HEK293 (cell line): ENCODE measurements around the gene CLEC16A.
A peak's percentile ranks its signal among the peaks of the same experiment; 100 is the strongest.

Source experiments
- CTCF ChIA-PET: fragments of 350-600 bp; formaldehyde crosslinking; extraction: SDS; loops from one replicate; lab custom pipeline; 2021; ENCODE audit warnings: antibody characterized with exemption; lab: Yijun Ruan, JAX
- POLR2A ChIA-PET: fragments of 300-600 bp; formaldehyde crosslinking; extraction: SDS; loops from one replicate; lab custom pipeline; 2020; ENCODE audit warnings: antibody characterized with exemption, inconsistent platforms; lab: Yijun Ruan, JAX
- H3K27ac ChIP-seq: fragments of 200-500 bp; sonication (Bioruptor generic); 2 replicates; pipeline ENCODE4 v1.5.1; 2014; ENCODE audit warnings: low read depth, low read length, control low read depth, inconsistent platforms; ENCODE audit errors: extremely low read depth
- H3K36me3 ChIP-seq, 2 experiments: fragments of 200-500 bp in 1 of 2; sonication (Bioruptor generic) in 1 of 2; 1 replicate in 1 of 2; 2 replicates in 1 of 2; pipeline ENCODE4 v1.5.1; 2014 to 2017; ENCODE audit warnings: inconsistent platforms in 2 of 2, low read length in 2 of 2; ENCODE audit not compliant: control insufficient read depth in 2 of 2, insufficient read depth in 1 of 2
- H3K4me1 ChIP-seq: fragments of 200-500 bp; sonication (Bioruptor generic); 2 replicates; pipeline ENCODE4 v1.5.1; 2014; ENCODE audit warnings: mild to moderate bottlenecking, low read length, inconsistent platforms; ENCODE audit not compliant: control insufficient read depth, insufficient read depth
- H3K4me3 ChIP-seq: 2 replicates; pipeline ENCODE4 v1.5.1; 2011; ENCODE audit warnings: low read depth, mild to moderate bottlenecking, control low read depth, low read length, moderate library complexity
- H3K9me3 ChIP-seq: fragments of 200-500 bp; sonication (Bioruptor generic); 2 replicates; pipeline ENCODE4 v1.5.1; 2014; ENCODE audit warnings: low read depth, low read length, inconsistent platforms; ENCODE audit not compliant: control insufficient read depth, insufficient read depth
- FEZF1 ChIP-seq: fragments of 450-650 bp; formaldehyde crosslinking; IDR thresholded peaks from 2 replicates; pipeline ENCODE4 v1.5.1; 2016; ENCODE audit warnings: missing biosample characterization, missing genetic modification characterization
- GLIS2 ChIP-seq: fragments of 450-650 bp; formaldehyde crosslinking; IDR thresholded peaks from 2 replicates; pipeline ENCODE4 v1.5.1; 2016; ENCODE audit warnings: missing biosample characterization, missing genetic modification characterization
- KLF7 ChIP-seq: fragments of 450-650 bp; formaldehyde crosslinking; IDR thresholded peaks from 2 replicates; pipeline ENCODE4 v1.5.1; 2016; ENCODE audit warnings: missing biosample characterization, missing genetic modification characterization, borderline replicate concordance
- KLF8 ChIP-seq: fragments of 450-650 bp; formaldehyde crosslinking; IDR thresholded peaks from 2 replicates; pipeline ENCODE4 v1.5.1; 2016; ENCODE audit warnings: missing biosample characterization, missing genetic modification characterization
- ZBTB8A ChIP-seq: fragments of 450-650 bp; formaldehyde crosslinking; IDR thresholded peaks from 2 replicates; pipeline ENCODE4 v1.5.1; 2016; ENCODE audit warnings: missing biosample characterization, missing genetic modification characterization
- ZNF112 ChIP-seq: fragments of 450-650 bp; formaldehyde crosslinking; IDR thresholded peaks from 2 replicates; pipeline ENCODE4 v1.5.0; 2017; ENCODE audit warnings: missing biosample characterization, missing genetic modification characterization
- ZNF311 ChIP-seq: fragments of 450-650 bp; formaldehyde crosslinking; IDR thresholded peaks from 2 replicates; pipeline ENCODE4 v1.5.1; 2017; ENCODE audit warnings: missing biosample characterization, missing genetic modification characterization, borderline replicate concordance
- ZNF558 ChIP-seq: fragments of 450-650 bp; formaldehyde crosslinking; IDR thresholded peaks from 2 replicates; pipeline ENCODE4 v1.5.1; 2016; ENCODE audit warnings: missing biosample characterization, missing genetic modification characterization
- ZNF654 ChIP-seq: fragments of 450-650 bp; formaldehyde crosslinking; IDR thresholded peaks from 2 replicates; pipeline ENCODE4 v1.5.1; 2016; ENCODE audit warnings: low read depth, missing biosample characterization, missing genetic modification characterization
- ZNF707 ChIP-seq: fragments of 450-650 bp; formaldehyde crosslinking; IDR thresholded peaks from 2 replicates; pipeline ENCODE4 v1.5.1; 2016; ENCODE audit warnings: missing biosample characterization, missing genetic modification characterization
- TF ChIP-seq, protein P1 (sequence below): fragments of 450-650 bp; formaldehyde crosslinking; IDR thresholded peaks from 2 replicates; pipeline ENCODE4 v1.5.1; 2016; ENCODE audit warnings: missing biosample characterization, missing genetic modification characterization
- TF ChIP-seq, protein P2 (sequence below): fragments of 450-650 bp; formaldehyde crosslinking; IDR thresholded peaks from 2 replicates; pipeline ENCODE4 v1.5.1; 2016; ENCODE audit warnings: missing biosample characterization, missing genetic modification characterization
- TF ChIP-seq, protein P3 (sequence below): fragments of 450-650 bp; formaldehyde crosslinking; IDR thresholded peaks from 2 replicates; pipeline ENCODE4 v1.5.1; 2016; ENCODE audit warnings: missing biosample characterization, missing genetic modification characterization
- TF ChIP-seq, protein P4 (sequence below): fragments of 450-650 bp; formaldehyde crosslinking; IDR thresholded peaks from 2 replicates; pipeline ENCODE4 v1.5.0; 2017; ENCODE audit warnings: missing biosample characterization, missing genetic modification characterization, borderline replicate concordance
- TF ChIP-seq, protein P5 (sequence below): fragments of 450-650 bp; formaldehyde crosslinking; IDR thresholded peaks from 2 replicates; pipeline ENCODE4 v1.5.1; 2016; ENCODE audit warnings: missing biosample characterization, missing genetic modification characterization
- TF ChIP-seq, protein P6 (sequence below): fragments of 450-650 bp; formaldehyde crosslinking; IDR thresholded peaks from 2 replicates; pipeline ENCODE4 v1.5.1; 2017; ENCODE audit warnings: missing biosample characterization, missing genetic modification characterization

CLEC16A gene

DNA sequence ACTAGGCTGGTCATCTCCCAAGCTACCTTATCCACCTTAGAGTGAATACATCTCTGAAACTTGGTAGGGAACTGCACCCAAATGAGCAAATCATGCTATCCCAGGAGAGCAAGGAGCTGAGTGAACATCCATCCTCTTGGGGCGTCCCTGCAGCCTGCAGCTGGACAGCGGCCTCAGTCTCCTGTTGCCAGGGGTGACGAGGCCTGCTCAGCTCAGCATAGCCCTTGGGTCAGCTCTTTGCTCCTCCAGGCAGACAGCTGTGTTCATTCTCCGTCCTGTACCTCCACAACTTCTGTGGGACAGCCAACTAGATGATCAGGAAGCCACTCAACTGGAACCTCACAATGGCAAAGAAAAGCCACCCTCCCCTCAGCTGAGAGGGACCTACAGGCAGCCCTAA lies 199.8 kb downstream of the CLEC16A start:
- no peak overlapping the region for H3K4me3 ChIP-seq
- CTCF ChIA-PET: no interaction called here
- H3K36me3 ChIP-seq: no peaks in the 10 kb centered on the region
- no peaks in the 10 kb centered on the region for H3K4me1 ChIP-seq
- no peak overlapping the region for H3K27ac ChIP-seq
- POLR2A ChIA-PET: interaction anchor here (1.2 kb wide), 1 partner anchor 111 kb away, joined by 3 read pairs; no protein-coding TSS in a partner anchor
- H3K9me3 ChIP-seq: no peaks in the 10 kb centered on the region
- no peak for TF ChIP-seq GLIS2
- TF ChIP-seq, protein P1, sequence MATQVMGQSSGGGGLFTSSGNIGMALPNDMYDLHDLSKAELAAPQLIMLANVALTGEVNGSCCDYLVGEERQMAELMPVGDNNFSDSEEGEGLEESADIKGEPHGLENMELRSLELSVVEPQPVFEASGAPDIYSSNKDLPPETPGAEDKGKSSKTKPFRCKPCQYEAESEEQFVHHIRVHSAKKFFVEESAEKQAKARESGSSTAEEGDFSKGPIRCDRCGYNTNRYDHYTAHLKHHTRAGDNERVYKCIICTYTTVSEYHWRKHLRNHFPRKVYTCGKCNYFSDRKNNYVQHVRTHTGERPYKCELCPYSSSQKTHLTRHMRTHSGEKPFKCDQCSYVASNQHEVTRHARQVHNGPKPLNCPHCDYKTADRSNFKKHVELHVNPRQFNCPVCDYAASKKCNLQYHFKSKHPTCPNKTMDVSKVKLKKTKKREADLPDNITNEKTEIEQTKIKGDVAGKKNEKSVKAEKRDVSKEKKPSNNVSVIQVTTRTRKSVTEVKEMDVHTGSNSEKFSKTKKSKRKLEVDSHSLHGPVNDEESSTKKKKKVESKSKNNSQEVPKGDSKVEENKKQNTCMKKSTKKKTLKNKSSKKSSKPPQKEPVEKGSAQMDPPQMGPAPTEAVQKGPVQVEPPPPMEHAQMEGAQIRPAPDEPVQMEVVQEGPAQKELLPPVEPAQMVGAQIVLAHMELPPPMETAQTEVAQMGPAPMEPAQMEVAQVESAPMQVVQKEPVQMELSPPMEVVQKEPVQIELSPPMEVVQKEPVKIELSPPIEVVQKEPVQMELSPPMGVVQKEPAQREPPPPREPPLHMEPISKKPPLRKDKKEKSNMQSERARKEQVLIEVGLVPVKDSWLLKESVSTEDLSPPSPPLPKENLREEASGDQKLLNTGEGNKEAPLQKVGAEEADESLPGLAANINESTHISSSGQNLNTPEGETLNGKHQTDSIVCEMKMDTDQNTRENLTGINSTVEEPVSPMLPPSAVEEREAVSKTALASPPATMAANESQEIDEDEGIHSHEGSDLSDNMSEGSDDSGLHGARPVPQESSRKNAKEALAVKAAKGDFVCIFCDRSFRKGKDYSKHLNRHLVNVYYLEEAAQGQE (tag by site-specific recombination): peak; percentile 29; the same call in 1 of the 2 replicates

DNA sequence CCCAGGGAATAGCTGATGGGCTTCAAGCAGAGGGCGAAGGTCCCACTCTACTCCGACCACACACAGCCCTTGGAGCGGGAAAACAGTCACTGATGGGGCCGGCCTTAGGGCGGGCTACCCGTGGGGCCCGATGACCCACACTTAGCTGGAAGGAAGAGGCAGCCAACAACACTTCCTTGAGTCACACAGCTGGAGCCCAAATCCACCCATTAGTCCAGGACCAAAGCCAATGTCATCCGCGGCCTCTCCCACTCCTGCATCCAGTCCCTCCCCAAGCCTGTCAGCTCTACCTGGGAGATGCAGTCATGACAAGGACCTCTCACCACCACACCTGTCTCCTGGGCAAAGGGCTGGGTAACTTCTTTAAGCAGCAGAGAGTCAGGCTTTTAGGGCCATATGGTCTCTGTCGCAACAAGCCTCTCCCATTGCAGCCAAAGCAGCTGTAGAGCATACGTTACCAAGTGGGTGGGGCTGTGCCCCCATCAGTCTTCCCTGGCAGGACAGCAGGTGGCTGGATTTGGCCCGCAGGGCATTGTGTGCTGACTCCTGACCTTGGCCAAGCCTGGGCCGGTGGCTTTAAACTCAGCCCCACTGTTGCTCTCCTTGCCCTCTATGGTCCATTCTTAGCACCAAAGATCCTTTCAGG lies 200.9 kb downstream of the CLEC16A start:
- ChIA-PET CTCF (interaction anchor here (0.5 to 0.6 kb wide), 2 partner anchors 11 to 101 kb away, joined by 3 to 4 read pairs; no protein-coding TSS in a partner anchor), POLR2A (interaction anchor here (0.6 to 1.2 kb wide), 2 partner anchors 82 to 109 kb away, joined by 3 to 5 read pairs; no protein-coding TSS in a partner anchor)
- Histone ChIP-seq H3K9me3 (no peaks in the 10 kb centered on the region), H3K4me3 (no peak overlapping the region), H3K4me1 (no peaks in the 10 kb centered on the region), H3K36me3 (no peaks in the 10 kb centered on the region), H3K27ac (no peak overlapping the region)
- TF ChIP-seq KLF7 (tag by site-specific recombination): no peak
- no peak for TF ChIP-seq ZNF112 (tag by site-specific recombination)
- TF ChIP-seq ZNF558 (tag by site-specific recombination): no peak
- no peak for TF ChIP-seq ZNF311 (tag by site-specific recombination)
- TF ChIP-seq, protein P2, sequence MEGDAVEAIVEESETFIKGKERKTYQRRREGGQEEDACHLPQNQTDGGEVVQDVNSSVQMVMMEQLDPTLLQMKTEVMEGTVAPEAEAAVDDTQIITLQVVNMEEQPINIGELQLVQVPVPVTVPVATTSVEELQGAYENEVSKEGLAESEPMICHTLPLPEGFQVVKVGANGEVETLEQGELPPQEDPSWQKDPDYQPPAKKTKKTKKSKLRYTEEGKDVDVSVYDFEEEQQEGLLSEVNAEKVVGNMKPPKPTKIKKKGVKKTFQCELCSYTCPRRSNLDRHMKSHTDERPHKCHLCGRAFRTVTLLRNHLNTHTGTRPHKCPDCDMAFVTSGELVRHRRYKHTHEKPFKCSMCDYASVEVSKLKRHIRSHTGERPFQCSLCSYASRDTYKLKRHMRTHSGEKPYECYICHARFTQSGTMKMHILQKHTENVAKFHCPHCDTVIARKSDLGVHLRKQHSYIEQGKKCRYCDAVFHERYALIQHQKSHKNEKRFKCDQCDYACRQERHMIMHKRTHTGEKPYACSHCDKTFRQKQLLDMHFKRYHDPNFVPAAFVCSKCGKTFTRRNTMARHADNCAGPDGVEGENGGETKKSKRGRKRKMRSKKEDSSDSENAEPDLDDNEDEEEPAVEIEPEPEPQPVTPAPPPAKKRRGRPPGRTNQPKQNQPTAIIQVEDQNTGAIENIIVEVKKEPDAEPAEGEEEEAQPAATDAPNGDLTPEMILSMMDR (tag by site-specific recombination): no peak
- TF ChIP-seq, protein P3, sequence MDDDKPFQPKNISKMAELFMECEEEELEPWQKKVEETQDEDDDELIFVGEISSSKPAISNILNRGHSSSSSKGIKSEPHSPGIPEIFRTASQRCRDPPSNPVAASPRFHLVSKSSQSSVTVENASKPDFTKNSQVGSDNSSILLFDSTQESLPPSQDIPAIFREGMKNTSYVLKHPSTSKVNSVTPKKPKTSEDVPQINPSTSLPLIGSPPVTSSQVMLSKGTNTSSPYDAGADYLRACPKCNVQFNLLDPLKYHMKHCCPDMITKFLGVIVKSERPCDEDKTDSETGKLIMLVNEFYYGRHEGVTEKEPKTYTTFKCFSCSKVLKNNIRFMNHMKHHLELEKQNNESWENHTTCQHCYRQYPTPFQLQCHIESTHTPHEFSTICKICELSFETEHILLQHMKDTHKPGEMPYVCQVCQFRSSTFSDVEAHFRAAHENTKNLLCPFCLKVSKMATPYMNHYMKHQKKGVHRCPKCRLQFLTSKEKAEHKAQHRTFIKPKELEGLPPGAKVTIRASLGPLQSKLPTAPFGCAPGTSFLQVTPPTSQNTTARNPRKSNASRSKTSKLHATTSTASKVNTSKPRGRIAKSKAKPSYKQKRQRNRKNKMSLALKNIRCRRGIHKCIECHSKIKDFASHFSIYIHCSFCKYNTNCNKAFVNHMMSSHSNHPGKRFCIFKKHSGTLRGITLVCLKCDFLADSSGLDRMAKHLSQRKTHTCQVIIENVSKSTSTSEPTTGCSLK (tag by site-specific recombination): no peak
- no peak for TF ChIP-seq ZBTB8A (tag by site-specific recombination)

DNA sequence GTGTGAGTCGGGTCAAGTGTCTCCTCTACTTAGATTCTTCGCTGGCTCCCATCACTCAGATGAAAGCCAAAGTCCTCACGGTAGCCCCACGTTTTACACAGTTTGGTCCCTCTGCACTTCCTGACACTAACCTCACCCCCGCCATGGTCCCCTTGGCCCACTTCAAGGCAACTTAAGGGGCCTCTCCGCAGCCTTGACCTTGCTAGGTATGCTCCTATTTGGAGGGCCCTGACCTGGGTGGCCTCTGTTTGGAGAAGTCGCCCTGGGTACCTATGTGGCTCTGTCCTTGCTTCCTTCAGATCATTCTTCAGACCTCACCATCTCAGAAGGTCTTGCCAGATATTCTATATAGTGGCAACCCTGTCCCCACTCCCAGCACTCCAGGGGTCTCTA lies 201.5 kb downstream of the CLEC16A start:
- POLR2A ChIA-PET: interaction anchor here (0.6 kb wide), 1 partner anchor 81 kb away, joined by 5 read pairs; no protein-coding TSS in a partner anchor
- CTCF ChIA-PET: interaction anchor here (0.6 kb wide), 1 partner anchor 100 kb away, joined by 3 read pairs; no protein-coding TSS in a partner anchor
- no peak overlapping the region for H3K4me3 ChIP-seq
- TF ChIP-seq ZNF654 (tag by site-specific recombination) (no peak), FEZF1 (no peak), KLF8 (tag by site-specific recombination) (no peak), ZNF707 (tag by site-specific recombination) (no peak)
- TF ChIP-seq, protein P4, sequence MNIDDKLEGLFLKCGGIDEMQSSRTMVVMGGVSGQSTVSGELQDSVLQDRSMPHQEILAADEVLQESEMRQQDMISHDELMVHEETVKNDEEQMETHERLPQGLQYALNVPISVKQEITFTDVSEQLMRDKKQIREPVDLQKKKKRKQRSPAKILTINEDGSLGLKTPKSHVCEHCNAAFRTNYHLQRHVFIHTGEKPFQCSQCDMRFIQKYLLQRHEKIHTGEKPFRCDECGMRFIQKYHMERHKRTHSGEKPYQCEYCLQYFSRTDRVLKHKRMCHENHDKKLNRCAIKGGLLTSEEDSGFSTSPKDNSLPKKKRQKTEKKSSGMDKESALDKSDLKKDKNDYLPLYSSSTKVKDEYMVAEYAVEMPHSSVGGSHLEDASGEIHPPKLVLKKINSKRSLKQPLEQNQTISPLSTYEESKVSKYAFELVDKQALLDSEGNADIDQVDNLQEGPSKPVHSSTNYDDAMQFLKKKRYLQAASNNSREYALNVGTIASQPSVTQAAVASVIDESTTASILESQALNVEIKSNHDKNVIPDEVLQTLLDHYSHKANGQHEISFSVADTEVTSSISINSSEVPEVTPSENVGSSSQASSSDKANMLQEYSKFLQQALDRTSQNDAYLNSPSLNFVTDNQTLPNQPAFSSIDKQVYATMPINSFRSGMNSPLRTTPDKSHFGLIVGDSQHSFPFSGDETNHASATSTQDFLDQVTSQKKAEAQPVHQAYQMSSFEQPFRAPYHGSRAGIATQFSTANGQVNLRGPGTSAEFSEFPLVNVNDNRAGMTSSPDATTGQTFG (tag by site-specific recombination): no peak
- TF ChIP-seq, protein P5, sequence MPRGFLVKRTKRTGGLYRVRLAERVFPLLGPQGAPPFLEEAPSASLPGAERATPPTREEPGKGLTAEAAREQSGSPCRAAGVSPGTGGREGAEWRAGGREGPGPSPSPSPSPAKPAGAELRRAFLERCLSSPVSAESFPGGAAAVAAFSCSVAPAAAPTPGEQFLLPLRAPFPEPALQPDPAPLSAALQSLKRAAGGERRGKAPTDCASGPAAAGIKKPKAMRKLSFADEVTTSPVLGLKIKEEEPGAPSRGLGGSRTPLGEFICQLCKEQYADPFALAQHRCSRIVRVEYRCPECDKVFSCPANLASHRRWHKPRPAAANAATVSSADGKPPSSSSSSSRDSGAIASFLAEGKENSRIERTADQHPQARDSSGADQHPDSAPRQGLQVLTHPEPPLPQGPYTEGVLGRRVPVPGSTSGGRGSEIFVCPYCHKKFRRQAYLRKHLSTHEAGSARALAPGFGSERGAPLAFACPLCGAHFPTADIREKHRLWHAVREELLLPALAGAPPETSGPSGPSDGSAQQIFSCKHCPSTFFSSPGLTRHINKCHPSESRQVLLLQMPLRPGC (tag by site-specific recombination): no peak
- TF ChIP-seq, protein P6, sequence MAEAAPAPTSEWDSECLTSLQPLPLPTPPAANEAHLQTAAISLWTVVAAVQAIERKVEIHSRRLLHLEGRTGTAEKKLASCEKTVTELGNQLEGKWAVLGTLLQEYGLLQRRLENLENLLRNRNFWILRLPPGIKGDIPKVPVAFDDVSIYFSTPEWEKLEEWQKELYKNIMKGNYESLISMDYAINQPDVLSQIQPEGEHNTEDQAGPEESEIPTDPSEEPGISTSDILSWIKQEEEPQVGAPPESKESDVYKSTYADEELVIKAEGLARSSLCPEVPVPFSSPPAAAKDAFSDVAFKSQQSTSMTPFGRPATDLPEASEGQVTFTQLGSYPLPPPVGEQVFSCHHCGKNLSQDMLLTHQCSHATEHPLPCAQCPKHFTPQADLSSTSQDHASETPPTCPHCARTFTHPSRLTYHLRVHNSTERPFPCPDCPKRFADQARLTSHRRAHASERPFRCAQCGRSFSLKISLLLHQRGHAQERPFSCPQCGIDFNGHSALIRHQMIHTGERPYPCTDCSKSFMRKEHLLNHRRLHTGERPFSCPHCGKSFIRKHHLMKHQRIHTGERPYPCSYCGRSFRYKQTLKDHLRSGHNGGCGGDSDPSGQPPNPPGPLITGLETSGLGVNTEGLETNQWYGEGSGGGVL (tag by site-specific recombination): no peak

More for the DNA sequence above, 201.5 kb downstream of the CLEC16A start:
- Histone ChIP-seq H3K9me3 (no peaks in the 10 kb centered on the region), H3K27ac (no peak overlapping the region), H3K4me1 (no peaks in the 10 kb centered on the region), H3K36me3 (no peaks in the 10 kb centered on the region)
